Cardiac septum (tissue), 1 donor: ENCODE results near the gene BCAS1. TPM values are rescaled to one million over a fixed set of nuclear protein-coding genes. Genes with fewer than 3 reads are reported as not detected.

Experiments used
- DNase-seq: peaks from one replicate; pipeline ENCODE4 v3.0.0-alpha.2; 2020; ENCODE audit warnings: low spot score
- intact Hi-C: fragments of 100-400 bp; cut with DNase I; formaldehyde crosslinking; loops from one replicate; pipeline ENCODE4 v1.14.0; 2022
- total RNA-seq: library from RNA; stranded (reverse); fragmentation: NEBNext Ultra II Directional; extraction: Animal tissue kit (Norgen Biotek cat#: 25700); gene quantifications from one replicate; pipeline ENCODE4 v1.2.1, GENCODE V29; 2021
- donor health status: DM: no; HTN: no; CAD: no.

BCAS1 gene
- total RNA-seq, 1 donor from 2014 or later: not detected

DNA sequence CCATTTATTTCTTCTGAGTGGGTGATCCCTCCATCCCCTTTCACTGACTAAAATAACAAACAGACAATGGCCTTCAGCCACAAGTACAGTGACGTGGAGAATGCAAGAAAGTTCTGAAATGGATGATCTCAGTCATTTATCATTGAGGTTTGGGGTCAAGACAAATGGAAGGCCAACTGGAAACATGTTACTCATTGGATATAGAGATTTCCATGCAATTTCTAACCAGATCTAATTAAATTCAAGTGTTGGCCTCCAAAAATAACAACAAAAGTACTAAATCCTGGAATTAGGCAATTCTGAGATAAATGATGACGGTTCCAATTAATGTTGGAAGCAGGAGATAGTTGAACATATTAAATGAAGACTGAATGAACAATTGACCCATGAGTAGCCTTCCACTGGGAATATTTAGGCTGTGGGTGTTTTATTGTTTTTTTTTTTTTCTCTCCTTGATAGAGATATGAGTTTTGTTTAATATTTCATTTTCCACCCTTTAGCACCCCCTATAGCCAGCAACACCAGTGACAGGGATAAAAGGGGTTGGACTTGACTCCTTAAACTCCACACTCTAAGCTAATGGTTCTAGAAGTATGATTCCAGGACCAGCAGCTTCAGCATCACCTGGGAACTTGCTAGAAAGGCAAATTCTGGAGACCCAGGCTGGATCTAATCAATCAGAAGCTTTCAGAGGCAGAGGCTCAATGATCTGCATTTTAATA lies 112.8 kb downstream of the BCAS1 start:
- no peak for DNase-seq
- intact Hi-C loops: no loop called here

DNA sequence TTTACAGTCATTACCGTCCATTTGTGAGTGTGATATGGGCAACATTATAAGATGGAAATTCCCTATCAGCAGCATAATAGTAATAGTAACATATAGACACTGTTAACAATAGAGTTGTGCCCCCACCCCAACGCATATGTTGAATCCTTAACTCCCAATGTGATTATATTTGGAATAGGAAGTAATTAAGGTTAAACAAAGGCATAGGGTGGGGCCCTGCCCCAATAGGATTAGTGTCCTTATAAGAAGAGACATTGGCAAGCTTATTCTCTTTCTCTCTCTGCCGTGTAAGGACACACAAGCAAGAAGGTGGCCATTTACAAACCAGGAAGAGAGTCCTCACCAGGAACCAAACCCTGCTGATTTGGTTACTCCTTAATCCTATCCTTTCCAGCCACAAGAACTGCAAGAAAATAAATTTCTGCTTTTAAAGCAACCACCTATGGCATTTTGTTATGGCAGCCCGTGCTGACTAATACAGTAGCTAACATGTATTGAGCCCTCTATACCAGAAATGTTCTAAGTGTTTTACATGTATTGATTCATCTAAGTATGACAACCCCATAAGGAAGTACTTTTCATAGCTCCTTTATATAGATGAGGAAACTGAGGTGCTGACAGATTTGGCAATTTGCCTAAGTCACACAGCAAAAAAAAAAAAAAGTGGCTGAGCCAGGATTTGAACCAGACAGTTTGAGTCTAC lies 114.2 kb downstream of the BCAS1 start:
- intact Hi-C loops: no loop called here
- DNase-seq: no peak

DNA sequence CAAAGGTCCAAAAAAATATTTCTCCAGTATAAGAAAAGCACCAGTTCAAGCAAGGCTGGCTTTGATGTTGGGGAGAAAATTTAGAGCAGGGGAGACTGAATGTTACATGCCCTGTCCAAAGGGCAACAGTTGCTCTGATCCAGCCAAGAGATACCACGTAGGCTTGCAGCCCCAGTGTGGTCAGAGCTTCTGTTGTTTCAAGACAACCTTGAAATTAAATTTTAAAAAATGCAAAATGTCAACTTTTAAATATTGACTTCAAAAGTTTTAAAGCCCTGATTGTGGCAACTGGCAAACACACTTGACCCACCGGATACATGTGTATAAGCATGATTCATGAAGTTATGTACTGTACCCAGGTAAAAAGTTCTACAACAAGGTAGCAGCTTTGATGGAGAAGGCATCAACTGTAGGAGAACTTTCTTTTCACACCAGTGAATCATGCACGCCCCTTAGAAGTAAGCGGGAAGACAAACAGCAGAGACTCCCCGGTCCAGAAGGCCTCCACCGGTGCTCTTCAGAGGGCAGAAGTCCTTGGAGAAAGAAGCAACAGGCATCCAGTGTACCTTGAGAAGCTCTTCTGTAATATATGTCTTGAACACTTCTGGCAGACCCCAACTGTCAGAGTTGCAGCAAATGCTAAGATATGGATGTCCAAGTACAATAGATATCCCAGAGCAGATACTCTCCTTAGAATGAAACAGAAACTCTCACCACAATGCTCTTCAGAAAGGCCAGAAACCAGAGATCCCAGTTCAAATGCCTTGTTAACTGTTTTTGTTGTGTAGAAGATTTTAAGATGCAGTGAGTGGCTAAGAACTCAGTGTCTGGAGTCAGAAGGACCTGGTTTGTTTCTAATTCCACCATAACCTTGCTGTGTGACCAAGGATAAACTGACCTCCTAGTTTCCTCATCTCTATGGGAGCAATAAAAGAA lies 115.4 kb downstream of the BCAS1 start:
- DNase-seq: no peak
- intact Hi-C loops: no loop called here

- intact Hi-C loops: no loop called here
- no peak for DNase-seq
Observed at GRCh38 chr20:53952528-53953096, 117.8 kb downstream of the BCAS1 start.

- intact Hi-C loops: no loop called here
- DNase-seq: no peak
Observed at GRCh38 chr20:53950578-53950977, 119.8 kb downstream of the BCAS1 start.

DNA sequence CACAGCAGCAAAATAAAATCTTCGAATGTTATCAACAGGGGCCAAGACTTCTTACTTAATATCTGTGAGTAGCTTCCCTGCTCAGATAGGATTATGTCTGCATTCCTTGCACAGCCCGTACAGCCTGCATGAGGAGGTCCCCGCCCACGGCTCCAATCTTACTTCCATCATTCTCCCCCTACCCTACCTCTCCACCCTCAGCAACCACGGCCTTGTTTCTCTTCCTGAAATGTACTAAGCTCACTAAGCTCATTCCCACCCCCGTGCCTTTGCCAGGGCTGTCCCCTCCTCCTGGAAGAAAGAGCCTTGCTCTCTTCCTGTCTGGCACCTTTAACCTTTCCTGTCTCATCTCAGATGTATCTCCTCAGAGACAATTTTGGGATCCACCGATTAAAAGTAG lies 120.4 kb downstream of the BCAS1 start:
- intact Hi-C loops: no loop called here
- DNase-seq: no peak

DNA sequence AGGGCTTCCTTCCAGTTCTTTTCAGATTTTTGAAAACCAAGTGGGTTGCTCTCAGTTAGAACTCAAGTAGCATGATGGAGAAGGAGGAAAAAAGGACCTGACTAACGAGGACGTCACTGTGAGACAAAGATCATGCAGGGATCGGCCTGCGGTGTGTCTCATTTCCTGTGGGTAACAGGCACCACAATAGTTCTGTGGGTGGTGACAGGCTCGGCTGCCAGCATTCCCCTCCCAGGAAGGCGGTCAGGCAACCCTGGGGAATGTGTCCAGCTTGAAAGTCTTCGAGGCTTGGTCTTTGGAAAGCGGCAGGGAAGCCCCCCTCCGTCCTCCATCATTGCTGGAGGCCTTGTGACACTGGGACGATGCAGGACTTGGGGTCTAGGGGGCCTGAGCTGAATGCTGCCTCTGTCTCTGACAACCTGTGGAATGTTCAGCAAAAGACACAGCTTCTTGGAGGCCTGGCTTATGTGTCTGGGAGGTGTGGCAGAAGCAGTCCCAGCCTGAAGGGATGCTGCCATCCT lies 121.0 kb downstream of the BCAS1 start:
- DNase-seq: peak; percentile 85
- intact Hi-C loops: loop anchor here (10.0 kb wide), 1 partner anchor 625 kb away; no protein-coding TSS in a partner anchor

DNA sequence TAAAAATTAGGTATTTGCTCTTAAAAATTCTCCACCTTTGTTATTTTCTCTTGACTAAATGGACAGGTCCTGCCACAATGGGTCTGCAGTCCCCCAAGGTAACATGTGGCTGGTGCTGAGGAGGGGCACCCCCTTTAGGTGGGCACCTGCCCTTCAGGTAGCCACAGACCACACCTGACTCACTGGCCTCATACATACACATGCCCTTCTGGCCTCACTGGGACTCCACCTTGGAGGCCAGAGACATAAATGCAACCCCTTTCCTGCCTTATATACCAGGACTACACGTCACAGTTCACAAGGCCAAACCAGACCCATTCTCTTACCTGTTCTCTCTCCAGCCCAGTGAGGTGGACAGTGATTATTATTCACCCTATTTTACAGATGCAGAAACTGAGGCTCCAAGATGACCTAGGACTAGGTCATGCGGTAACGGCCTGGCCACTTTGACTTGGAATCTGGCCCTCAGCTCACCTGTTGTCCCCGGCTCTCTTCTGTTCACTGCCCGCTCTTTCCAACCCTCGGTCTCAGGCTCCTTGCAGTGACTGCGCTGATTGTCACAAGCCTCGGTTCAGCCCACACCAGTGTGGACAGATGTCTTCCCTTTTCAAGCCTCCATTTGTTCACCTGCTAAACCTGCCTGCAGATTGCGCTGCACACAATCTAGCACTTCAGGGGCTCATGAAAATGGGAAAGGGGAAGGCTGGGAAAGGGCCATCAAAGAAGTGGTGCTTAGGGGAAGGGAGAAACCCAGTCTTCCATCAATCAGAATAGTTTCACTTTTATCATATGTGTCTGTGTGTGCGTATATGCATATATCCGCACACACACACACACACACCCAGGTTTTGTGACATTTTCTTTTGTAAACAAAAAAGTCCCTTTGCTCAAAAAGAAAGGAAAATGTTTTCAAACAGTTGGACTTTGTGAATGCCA lies 121.7 kb downstream of the BCAS1 start:
- DNase-seq: no peak
- intact Hi-C loops: loop anchor here (10.0 kb wide), 1 partner anchor 624 kb away; no protein-coding TSS in a partner anchor

- intact Hi-C loops: loop anchor here (10.0 kb wide), 1 partner anchor 623 kb away; no protein-coding TSS in a partner anchor
- no peak for DNase-seq
Observed at GRCh38 chr20:53947501-53948195, 122.7 kb downstream of the BCAS1 start.

- intact Hi-C loops: loop anchor here (10.0 kb wide), 1 partner anchor 621 kb away; no protein-coding TSS in a partner anchor
- no peak for DNase-seq
Observed at GRCh38 chr20:53946106-53946505, 124.3 kb downstream of the BCAS1 start.

DNA sequence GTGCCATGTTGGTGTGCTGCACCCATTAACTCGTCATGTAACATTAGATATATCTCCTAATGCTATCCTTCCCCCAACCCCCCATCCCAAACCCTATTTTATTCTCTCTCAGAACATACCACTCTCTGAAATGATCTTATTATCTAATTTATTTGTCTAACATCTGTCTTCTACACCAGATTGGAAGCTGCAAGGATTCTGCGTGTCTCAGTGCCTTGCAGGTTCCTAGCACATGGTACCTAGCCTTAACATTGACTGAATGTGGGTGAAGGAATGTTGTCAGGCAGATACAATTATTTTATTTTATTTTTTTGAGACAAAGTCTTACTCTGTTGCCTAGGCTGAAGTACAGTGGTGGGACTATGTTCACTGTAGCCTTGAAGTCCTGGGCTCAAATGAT lies 124.9 kb downstream of the BCAS1 start:
- intact Hi-C loops: loop anchor here (10.0 kb wide), 1 partner anchor 621 kb away; no protein-coding TSS in a partner anchor
- no peak for DNase-seq

DNA sequence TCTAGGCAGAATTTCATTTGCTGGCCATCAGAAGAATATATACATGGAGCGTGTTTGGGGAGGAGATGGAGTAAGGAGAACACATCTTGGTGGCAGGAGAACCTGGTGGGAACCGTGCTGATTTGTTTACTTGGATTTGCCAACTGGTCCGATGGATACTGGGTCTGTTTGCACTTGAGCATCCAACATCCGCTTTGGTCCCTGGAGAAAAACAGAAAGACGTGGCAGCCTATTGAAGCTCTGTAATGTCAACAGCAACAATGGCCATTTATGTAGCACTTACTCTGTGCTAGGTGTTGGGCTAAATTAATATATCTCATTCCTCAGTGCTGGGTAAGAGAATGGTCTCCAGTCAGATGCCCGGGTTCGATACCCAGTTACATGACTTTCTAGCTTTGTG lies 125.6 kb downstream of the BCAS1 start:
- no peak for DNase-seq
- intact Hi-C loops: loop anchor here (10.0 kb wide), 1 partner anchor 620 kb away; no protein-coding TSS in a partner anchor

GRCh38 chr20:53943522-53944291 lies 126.7 kb downstream of the BCAS1 start:
- intact Hi-C loops: loop anchor here (10.0 kb wide), 1 partner anchor 619 kb away; no protein-coding TSS in a partner anchor
- DNase-seq: no peak

GRCh38 chr20:53942973-53943372 lies 127.4 kb downstream of the BCAS1 start:
- intact Hi-C loops: loop anchor here (10.0 kb wide), 1 partner anchor 618 kb away; no protein-coding TSS in a partner anchor
- no peak for DNase-seq

DNA sequence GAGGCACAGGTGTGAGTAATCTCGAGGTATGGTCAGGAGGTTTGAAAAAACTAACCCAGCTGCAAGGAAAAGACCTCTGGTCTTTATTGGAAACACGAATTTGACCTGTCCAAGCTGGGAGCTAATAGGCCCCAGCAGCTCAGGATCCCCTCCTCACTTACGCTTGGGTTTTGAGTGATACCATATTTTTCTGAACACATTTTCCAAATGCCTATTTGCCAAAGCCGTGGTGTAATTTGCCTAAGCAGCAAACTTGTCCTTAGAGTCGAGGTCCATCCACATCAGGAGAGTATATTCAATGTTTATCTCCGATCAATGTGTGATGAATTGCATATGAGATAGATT lies 128.0 kb downstream of the BCAS1 start:
- intact Hi-C loops: loop anchor here (10.0 kb wide), 1 partner anchor 618 kb away; no protein-coding TSS in a partner anchor

DNA sequence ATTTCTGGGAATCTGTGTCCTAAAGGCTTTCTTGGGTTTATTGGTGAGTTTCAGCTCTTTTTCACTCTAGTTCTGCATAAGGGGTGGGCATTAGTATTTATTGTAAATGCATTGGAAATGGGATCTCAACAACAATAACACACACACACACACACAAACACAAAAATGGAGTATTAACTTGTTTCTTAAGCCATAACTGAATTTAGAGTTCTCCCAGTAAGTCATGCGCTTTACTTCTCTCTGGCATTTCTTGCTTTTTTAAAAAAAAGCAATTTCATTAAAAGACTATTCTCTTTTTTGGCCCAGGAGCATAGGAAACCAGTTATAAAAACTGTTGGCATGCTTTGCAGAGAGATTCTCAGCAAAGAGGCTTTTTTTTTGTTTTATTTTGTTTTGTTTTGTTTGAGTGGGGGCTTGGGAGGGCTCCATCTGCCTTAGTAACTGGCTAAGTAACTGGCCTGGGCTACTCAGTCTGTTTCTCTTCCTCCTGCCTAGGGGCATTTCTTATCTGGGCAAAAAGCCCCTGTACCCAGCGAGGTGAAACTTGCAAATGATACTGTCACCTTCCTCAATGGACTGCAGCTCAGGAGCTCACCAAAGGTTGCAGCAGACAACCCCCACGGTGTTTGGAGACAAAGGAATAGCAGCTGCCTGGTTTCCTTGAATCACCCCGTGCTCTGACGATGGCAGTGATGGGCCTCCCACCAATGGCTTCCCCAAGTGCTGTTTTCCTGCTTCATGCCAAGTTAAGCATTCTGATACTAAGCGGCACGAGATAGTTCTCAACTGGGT lies 128.5 kb downstream of the BCAS1 start:
- intact Hi-C loops: loop anchor here (2.0 to 10.0 kb wide), 2 partner anchors 361 to 617 kb away; no protein-coding TSS in a partner anchor
- no peak for DNase-seq

More for the DNA sequence above, 128.0 kb downstream of the BCAS1 start:
- no peak for DNase-seq
